ENCODE measurements around the gene NSUN6. TPM values are rescaled to one million over a fixed set of nuclear protein-coding genes. Genes with fewer than 3 reads are reported as not detected.

NSUN6 gene
- polyA plus RNA-seq, 1 donor (not counting 4 experiments of a cell fraction or from before 2014, with no cell fraction given) = 9.8 TPM

- Histone ChIP-seq H2AFZ (ENCODE audit: control insufficient read depth, low read length) (no peak overlapping the region), H3K4me1 (ENCODE audit: control insufficient read depth, extremely low read depth, insufficient read depth, low read length) (no peaks in the 10 kb centered on the region), H3K36me3 (ENCODE audit: control insufficient read depth in 2 of 2, extremely low read depth in 1 of 2, insufficient read depth in 2 of 2, low read length in 2 of 2) (no peaks in the 10 kb centered on the region), H3K79me2 (ENCODE audit: control insufficient read depth, insufficient read depth, low read length) (no peaks in the 10 kb centered on the region), H3K9ac (ENCODE audit: control insufficient read depth, extremely low read depth, insufficient read depth, low read length) (no peak overlapping the region), H4K20me1 (ENCODE audit: control insufficient read depth, extremely low read depth, insufficient read depth, low read length) (no peaks in the 10 kb centered on the region), H3K9me3 (ENCODE audit: control insufficient read depth, low read depth, low read length) (no peaks in the 10 kb centered on the region), H3K4me3 (ENCODE audit: control insufficient read depth in 2 of 3, extremely low read depth in 1 of 3, insufficient read depth in 2 of 3, low read depth in 1 of 3, low read length in 3 of 3) (no peak overlapping the region), H3K9me1 (ENCODE audit: control insufficient read depth, extremely low read depth, insufficient read depth, low read length) (no peaks in the 10 kb centered on the region), H3K4me2 (ENCODE audit: control insufficient read depth, extremely low read depth, insufficient read depth, low read depth, low read length) (no peak overlapping the region), H3K27ac (ENCODE audit: control insufficient read depth, insufficient read depth, low read length) (no peak overlapping the region), H3K27me3 (ENCODE audit: control insufficient read depth, extremely low read depth, insufficient read depth, low read length) (no peaks in the 10 kb centered on the region)
- no peak for DNase-seq (ENCODE audit: low read depth, low spot score)
- dilution Hi-C loops (cut with MboI; ENCODE audit: extremely low pct_ligation_motif_present, low sequenced_read_pairs) = no loop called here
- no peak for FAIRE-seq
- TF ChIP-seq CTCF (optimal IDR thresholded peaks at IDR 0.05 in 1 of 3, IDR thresholded peaks at IDR 0.05 in 1 of 3, conservative IDR thresholded peaks at IDR 0.05 in 1 of 3; ENCODE audit: extremely low read depth in 1 of 3, insufficient read depth in 2 of 3, low read length in 3 of 3) (peak in 1 of 3 experiments; percentile 16), EZH2 (IDR thresholded peaks at IDR 0.05; ENCODE audit: low read length) (no peak)
Observed at GRCh38 chr10:18601321-18601720, 50.1 kb downstream of the NSUN6 start.

GRCh38 chr10:18599392-18599791, 52.0 kb downstream of the NSUN6 start:
- FAIRE-seq = no peak
- no peaks in the 10 kb centered on the region for H4K20me1 ChIP-seq (ENCODE audit: control insufficient read depth, extremely low read depth, insufficient read depth, low read length)

More at GRCh38 chr10:18599392-18599791, 52.0 kb downstream of the NSUN6 start:
- Histone ChIP-seq H3K27me3 (ENCODE audit: control insufficient read depth, extremely low read depth, insufficient read depth, low read length) (no peaks in the 10 kb centered on the region), H3K27ac (ENCODE audit: control insufficient read depth, insufficient read depth, low read length) (no peak overlapping the region), H2AFZ (ENCODE audit: control insufficient read depth, low read length) (no peak overlapping the region), H3K9me3 (ENCODE audit: control insufficient read depth, low read depth, low read length) (no peaks in the 10 kb centered on the region), H3K4me1 (ENCODE audit: control insufficient read depth, extremely low read depth, insufficient read depth, low read length) (no peaks in the 10 kb centered on the region), H3K9me1 (ENCODE audit: control insufficient read depth, extremely low read depth, insufficient read depth, low read length) (no peaks in the 10 kb centered on the region), H3K9ac (ENCODE audit: control insufficient read depth, extremely low read depth, insufficient read depth, low read length) (no peak overlapping the region), H3K4me3 (ENCODE audit: control insufficient read depth in 2 of 3, extremely low read depth in 1 of 3, insufficient read depth in 2 of 3, low read depth in 1 of 3, low read length in 3 of 3) (no peak overlapping the region), H3K36me3 (ENCODE audit: control insufficient read depth in 2 of 2, extremely low read depth in 1 of 2, insufficient read depth in 2 of 2, low read length in 2 of 2) (no peaks in the 10 kb centered on the region), H3K79me2 (ENCODE audit: control insufficient read depth, insufficient read depth, low read length) (no peaks in the 10 kb centered on the region), H3K4me2 (ENCODE audit: control insufficient read depth, extremely low read depth, insufficient read depth, low read depth, low read length) (no peak overlapping the region)
- DNase-seq (ENCODE audit: low read depth, low spot score) = no peak
- dilution Hi-C loops (cut with MboI; ENCODE audit: extremely low pct_ligation_motif_present, low sequenced_read_pairs) = no loop called here
- no peak for TF ChIP-seq CTCF (optimal IDR thresholded peaks at IDR 0.05 in 1 of 3, IDR thresholded peaks at IDR 0.05 in 1 of 3, conservative IDR thresholded peaks at IDR 0.05 in 1 of 3; ENCODE audit: extremely low read depth in 1 of 3, insufficient read depth in 2 of 3, low read length in 3 of 3)
- TF ChIP-seq EZH2 (IDR thresholded peaks at IDR 0.05; ENCODE audit: low read length) = no peak
